ENCODE measurements around the gene USP15.

- TF ChIP-seq EZH2 (IDR thresholded peaks at IDR 0.05; ENCODE audit: insufficient read depth, poor library complexity, severe bottlenecking) (no peak), EZH2phosphoT487 (IDR thresholded peaks at IDR 0.05; ENCODE audit: insufficient read depth, low read depth) (no peak)
Measured at GRCh38 chr12:62217466-62218194, 42.6 kb upstream of the USP15 start.
